Neural cell (in vitro differentiated cells): ENCODE measurements around the gene PDGFA. TPM values are rescaled to one million over a fixed set of nuclear protein-coding genes. Genes with fewer than 3 reads are reported as not detected.

Source experiments
- H2AFZ ChIP-seq: fragments of 200-600, 300-800 bp; sonication (generic), shearing (Covaris generic); 2 replicates; pipeline ENCODE4 v1.6.0; 2014; ENCODE audit warnings: low read depth, mild to moderate bottlenecking, antibody characterized with exemption, low read length, moderate library complexity
- H3F3A ChIP-seq: fragments of 200-600 bp; shearing (Covaris generic); 2 replicates; pipeline ENCODE4 v1.6.1; 2016; ENCODE audit warnings: mild to moderate bottlenecking, moderate library complexity, mixed read lengths, antibody characterized with exemption, low read length; ENCODE audit not compliant: insufficient read depth, poor library complexity, severe bottlenecking
- H3K27ac ChIP-seq: fragments of 200-600, 300-800 bp; sonication (generic), shearing (Covaris generic); 2 replicates; pipeline ENCODE4 v1.5.1; 2014; ENCODE audit warnings: mild to moderate bottlenecking, low read length, moderate library complexity
- H3K27me3 ChIP-seq: fragments of 300-800, 200-600 bp; sonication (generic), shearing (Covaris generic); 2 replicates; pipeline ENCODE4 v1.6.0; 2014; ENCODE audit warnings: mild to moderate bottlenecking, low read depth, low read length, moderate library complexity; ENCODE audit not compliant: insufficient read depth
- H3K36me3 ChIP-seq: fragments of 300-800, 200-600 bp; sonication (generic), shearing (Covaris generic); 2 replicates; pipeline ENCODE4 v1.5.1; 2014; ENCODE audit warnings: mild to moderate bottlenecking, antibody characterized with exemption, low read length, moderate library complexity; ENCODE audit not compliant: insufficient read depth
- H3K4me2 ChIP-seq: fragments of 300-800, 200-600 bp; sonication (generic), shearing (Covaris generic); 2 replicates; pipeline ENCODE4 v1.6.0; 2014; ENCODE audit warnings: mild to moderate bottlenecking, low read length
- H3K4me3 ChIP-seq: fragments of 300-800, 200-600 bp; sonication (generic), shearing (Covaris generic); 2 replicates; pipeline ENCODE4 v1.5.1; 2014; ENCODE audit warnings: mild to moderate bottlenecking, low read length, moderate library complexity
- H3K79me2 ChIP-seq: fragments of 200-600 bp; shearing (Covaris generic); replicated peaks from 2 replicates; pipeline ENCODE4 v1.6.0; 2014; ENCODE audit warnings: mild to moderate bottlenecking, low read length, moderate library complexity; ENCODE audit not compliant: insufficient read depth
- H3K9ac ChIP-seq: fragments of 300-800, 200-600 bp; sonication (generic), shearing (Covaris generic); 2 replicates; pipeline ENCODE4 v1.6.1; 2016; ENCODE audit warnings: mild to moderate bottlenecking, low read length, mixed read lengths
- H3K9me2 ChIP-seq: fragments of 200-600 bp; shearing (Covaris generic); 2 replicates; pipeline ENCODE4 v1.6.1; 2016; ENCODE audit warnings: mild to moderate bottlenecking, low read length, mixed read lengths; ENCODE audit not compliant: insufficient read depth
- H3K9me3 ChIP-seq: fragments of 200-600, 300-800 bp; sonication (generic), shearing (Covaris generic); 2 replicates; pipeline ENCODE4 v1.6.1; 2016; ENCODE audit warnings: mild to moderate bottlenecking, mixed run types, low read length, moderate library complexity, mixed read lengths
- H4K20me1 ChIP-seq: fragments of 200-600 bp; shearing (Covaris generic); 2 replicates; pipeline ENCODE4 v1.6.1; 2016; ENCODE audit warnings: mild to moderate bottlenecking, mixed run types; ENCODE audit not compliant: insufficient read depth
- CTCF ChIP-seq: fragments of 450-650 bp; IDR thresholded peaks from 2 replicates; pipeline ENCODE4 v1.5.1; 2014; ENCODE audit warnings: antibody characterized with exemption, mild to moderate bottlenecking, moderate library complexity; ENCODE audit not compliant: poor library complexity, severe bottlenecking
- EP300 ChIP-seq: fragments of 450-650 bp; conservative IDR thresholded peaks from 2 replicates; pipeline ENCODE4 v1.6.1; 2014; ENCODE audit warnings: antibody characterized with exemption, mild to moderate bottlenecking, moderate library complexity; ENCODE audit not compliant: poor library complexity, severe bottlenecking
- EZH2 ChIP-seq: fragments of 200-600, 300-800 bp; shearing (Covaris generic), sonication (generic); IDR thresholded peaks from 2 replicates; pipeline ENCODE4 v1.6.1; 2014; ENCODE audit warnings: antibody characterized with exemption, low read length, borderline replicate concordance, mild to moderate bottlenecking; ENCODE audit not compliant: insufficient read depth, poor library complexity, severe bottlenecking
- MXI1 ChIP-seq: fragments of 450-650 bp; conservative IDR thresholded peaks from 2 replicates; pipeline ENCODE4 v1.6.1; 2014; ENCODE audit warnings: antibody characterized with exemption, mild to moderate bottlenecking; ENCODE audit not compliant: poor library complexity, severe bottlenecking
- POLR2AphosphoS5 ChIP-seq: IDR thresholded peaks from 2 replicates; pipeline ENCODE4 v1.6.1; 2012
- RAD21 ChIP-seq: fragments of 450-650 bp; conservative IDR thresholded peaks from 2 replicates; pipeline ENCODE4 v1.6.1; 2014; ENCODE audit warnings: antibody characterized with exemption, mild to moderate bottlenecking, moderate library complexity
- SMC3 ChIP-seq: fragments of 450-650 bp; conservative IDR thresholded peaks from 2 replicates; pipeline ENCODE4 v1.6.1; 2014; ENCODE audit warnings: antibody characterized with exemption, mild to moderate bottlenecking, moderate library complexity; ENCODE audit not compliant: poor library complexity
- TAF1 ChIP-seq: IDR thresholded peaks from 2 replicates; pipeline ENCODE4 v1.6.1; 2012; ENCODE audit warnings: low read depth
- polyA plus RNA-seq: library from polyadenylated mRNA; depleted of rRNA; stranded (reverse); fragments of >200 nt; gene quantifications from 2 replicates; pipeline ENCODE4 v1.2.3, GENCODE V29; 2014
- TF ChIP-seq, protein P1 (sequence below): IDR thresholded peaks from 2 replicates; pipeline ENCODE4 v1.6.1; 2012; ENCODE audit warnings: borderline replicate concordance

Gene PDGFA
- polyA plus RNA-seq, 1 donor from 2014 or later, result 4.1 TPM

DNA sequence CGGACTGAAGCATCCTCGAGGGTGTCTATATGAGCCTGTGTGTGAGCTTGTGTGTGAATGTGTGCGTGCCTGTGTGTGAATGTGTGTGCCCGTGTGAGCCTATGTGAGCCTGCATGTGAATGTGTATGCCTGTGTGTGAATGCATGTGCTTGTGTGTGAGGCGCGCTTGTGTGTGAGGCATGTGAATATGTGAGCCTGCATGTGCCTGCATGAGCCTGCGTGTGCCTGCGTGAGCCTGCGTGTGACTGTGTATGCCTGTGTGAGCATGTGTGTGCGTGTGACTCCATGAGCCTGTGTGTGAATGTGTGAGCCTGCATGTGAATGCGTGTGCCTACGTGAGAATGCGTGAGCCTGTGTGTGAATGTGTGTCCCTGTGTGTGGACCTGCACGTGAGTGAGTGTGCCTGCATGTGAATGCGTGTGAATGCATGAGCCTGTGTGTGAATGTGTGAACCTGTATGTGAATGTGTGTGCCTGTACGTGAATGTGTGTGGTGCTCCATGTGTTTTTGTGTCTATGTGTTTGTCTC lies 33.4 kb downstream of the PDGFA start:
- TF ChIP-seq RAD21 (no peak), EZH2 (no peak), CTCF (no peak), TAF1 (no peak), POLR2AphosphoS5 (no peak), MXI1 (no peak), EP300 (no peak), SMC3 (no peak)
- TF ChIP-seq, protein P1, sequence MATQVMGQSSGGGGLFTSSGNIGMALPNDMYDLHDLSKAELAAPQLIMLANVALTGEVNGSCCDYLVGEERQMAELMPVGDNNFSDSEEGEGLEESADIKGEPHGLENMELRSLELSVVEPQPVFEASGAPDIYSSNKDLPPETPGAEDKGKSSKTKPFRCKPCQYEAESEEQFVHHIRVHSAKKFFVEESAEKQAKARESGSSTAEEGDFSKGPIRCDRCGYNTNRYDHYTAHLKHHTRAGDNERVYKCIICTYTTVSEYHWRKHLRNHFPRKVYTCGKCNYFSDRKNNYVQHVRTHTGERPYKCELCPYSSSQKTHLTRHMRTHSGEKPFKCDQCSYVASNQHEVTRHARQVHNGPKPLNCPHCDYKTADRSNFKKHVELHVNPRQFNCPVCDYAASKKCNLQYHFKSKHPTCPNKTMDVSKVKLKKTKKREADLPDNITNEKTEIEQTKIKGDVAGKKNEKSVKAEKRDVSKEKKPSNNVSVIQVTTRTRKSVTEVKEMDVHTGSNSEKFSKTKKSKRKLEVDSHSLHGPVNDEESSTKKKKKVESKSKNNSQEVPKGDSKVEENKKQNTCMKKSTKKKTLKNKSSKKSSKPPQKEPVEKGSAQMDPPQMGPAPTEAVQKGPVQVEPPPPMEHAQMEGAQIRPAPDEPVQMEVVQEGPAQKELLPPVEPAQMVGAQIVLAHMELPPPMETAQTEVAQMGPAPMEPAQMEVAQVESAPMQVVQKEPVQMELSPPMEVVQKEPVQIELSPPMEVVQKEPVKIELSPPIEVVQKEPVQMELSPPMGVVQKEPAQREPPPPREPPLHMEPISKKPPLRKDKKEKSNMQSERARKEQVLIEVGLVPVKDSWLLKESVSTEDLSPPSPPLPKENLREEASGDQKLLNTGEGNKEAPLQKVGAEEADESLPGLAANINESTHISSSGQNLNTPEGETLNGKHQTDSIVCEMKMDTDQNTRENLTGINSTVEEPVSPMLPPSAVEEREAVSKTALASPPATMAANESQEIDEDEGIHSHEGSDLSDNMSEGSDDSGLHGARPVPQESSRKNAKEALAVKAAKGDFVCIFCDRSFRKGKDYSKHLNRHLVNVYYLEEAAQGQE, result no peak
- H3K4me3 ChIP-seq, result no peak overlapping the region
- no peaks in the 10 kb centered on the region for H3K9me3 ChIP-seq
- no peaks in the 10 kb centered on the region for H3K9me2 ChIP-seq
- no peak overlapping the region for H3K9ac ChIP-seq
- H3K27ac ChIP-seq, result no peak overlapping the region
- no peaks in the 10 kb centered on the region for H3F3A ChIP-seq
- no peak overlapping the region for H3K4me2 ChIP-seq
- H3K27me3 ChIP-seq, result no peaks in the 10 kb centered on the region
- no peaks in the 10 kb centered on the region for H4K20me1 ChIP-seq
- H3K36me3 ChIP-seq, result no peaks in the 10 kb centered on the region
- no peak overlapping the region for H2AFZ ChIP-seq
- H3K79me2 ChIP-seq, result no peaks in the 10 kb centered on the region

GRCh38 chr7:485188-486081 lies 34.2 kb downstream of the PDGFA start:
- Histone ChIP-seq H3K9me2 (no peaks in the 10 kb centered on the region), H3K36me3 (no peaks in the 10 kb centered on the region), H3K4me3 (no peak overlapping the region), H3K9ac (no peak overlapping the region), H3K4me2 (no peak overlapping the region), H3K79me2 (no peaks in the 10 kb centered on the region), H3F3A (no peaks in the 10 kb centered on the region), H3K27ac (no peak overlapping the region), H2AFZ (no peak overlapping the region), H3K9me3 (no peaks in the 10 kb centered on the region), H3K27me3 (no peaks in the 10 kb centered on the region), H4K20me1 (no peaks in the 10 kb centered on the region)
- no peak for TF ChIP-seq SMC3
- TF ChIP-seq MXI1, result no peak
- TF ChIP-seq EZH2, result no peak
- no peak for TF ChIP-seq POLR2AphosphoS5
